ENCODE results near the gene LRRC3.

DNA sequence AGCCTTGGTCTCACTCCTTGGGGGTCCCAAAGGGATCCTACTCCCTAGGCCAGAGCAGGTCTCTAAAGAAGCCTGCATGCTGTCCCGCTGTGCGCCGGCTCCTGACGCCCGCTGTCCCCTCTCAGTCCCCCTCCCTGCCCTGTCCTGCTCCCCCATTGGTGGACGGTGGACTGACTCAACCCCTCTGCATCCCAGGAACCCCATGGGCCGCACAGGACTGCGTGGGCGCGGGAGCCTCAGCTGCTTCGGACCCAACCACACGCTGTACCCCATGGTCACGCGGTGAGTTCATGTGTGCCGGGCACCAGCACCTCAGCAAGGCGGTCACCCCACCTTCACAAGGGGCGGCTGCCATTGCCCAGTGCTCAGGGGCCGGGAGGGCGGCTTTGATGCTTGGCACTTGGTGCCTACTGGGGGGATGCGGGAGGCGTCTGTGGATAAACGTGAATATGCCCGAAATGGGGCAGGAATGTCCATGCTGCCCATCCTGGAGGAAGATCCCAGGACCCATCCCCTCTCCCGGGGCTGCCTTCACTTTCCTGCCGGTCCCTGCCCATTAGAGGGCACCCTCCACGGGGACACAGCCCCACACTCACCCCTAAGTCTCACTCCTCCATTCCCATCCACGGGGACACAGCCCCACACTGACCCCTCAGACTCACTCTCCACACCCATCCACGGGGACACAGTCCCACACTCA is 20.2 kb upstream of the LRRC3 start:
- no peak for TF ChIP-seq POLR2A (IDR thresholded peaks at IDR 0.05; ENCODE audit: low read depth, low read length)
- no peak for TF ChIP-seq POLR2AphosphoS5 (IDR thresholded peaks at IDR 0.05; ENCODE audit: low read depth, low read length)
- TF ChIP-seq TAF1 (IDR thresholded peaks at IDR 0.05; ENCODE audit: low read depth, low read length): no peak
- TF ChIP-seq PAX5 (IDR thresholded peaks at IDR 0.05; ENCODE audit: insufficient read depth, low read length, severe bottlenecking): no peak
- TF ChIP-seq POU2F2 (IDR thresholded peaks at IDR 0.05; ENCODE audit: low read depth, low read length): no peak

Measured in GM12891 (cell line).